ENCODE results near the gene WNT9B. TPM values are rescaled to one million over a fixed set of nuclear protein-coding genes. Genes with fewer than 3 reads are reported as not detected.

Gene WNT9B
- total RNA-seq, 1 donor from 2014 or later: not detected

DNA sequence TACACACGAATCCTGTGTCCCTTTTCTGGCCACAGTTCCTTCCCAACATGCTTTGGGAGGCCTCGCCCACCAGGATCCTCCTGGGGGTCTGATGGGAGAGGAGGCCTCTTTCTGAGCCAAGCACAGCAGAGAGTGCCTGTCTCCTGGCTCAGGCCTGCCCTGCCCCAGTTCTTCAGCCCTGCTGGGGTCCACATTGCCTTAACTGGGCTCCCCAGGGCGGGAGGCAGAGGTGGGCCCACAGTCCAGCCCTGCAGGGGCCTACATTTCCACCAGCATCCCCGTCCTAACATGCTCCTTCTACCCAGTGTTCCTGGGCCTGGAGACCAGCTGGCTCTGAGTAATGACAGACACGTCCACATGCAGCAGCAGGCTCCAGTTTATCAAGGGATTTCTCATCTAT, 29.6 kb downstream of the WNT9B start:
- no peak for FAIRE-seq
- Histone ChIP-seq H3K4me3 (ENCODE audit: low read depth, low read length) (no peak overlapping the region), H3K36me3 (ENCODE audit: control insufficient read depth, insufficient read depth, low read length) (no peaks in the 10 kb centered on the region), H3K27me3 (ENCODE audit: control insufficient read depth, insufficient read depth, low read length) (peaks cover 4% of the 10 kb centered on the region)
- DNase-seq (ENCODE audit: low read depth): no peak
- TF ChIP-seq CTCF (IDR thresholded peaks at IDR 0.05; ENCODE audit: insufficient read depth, low read length, severe bottlenecking): no peak

DNA sequence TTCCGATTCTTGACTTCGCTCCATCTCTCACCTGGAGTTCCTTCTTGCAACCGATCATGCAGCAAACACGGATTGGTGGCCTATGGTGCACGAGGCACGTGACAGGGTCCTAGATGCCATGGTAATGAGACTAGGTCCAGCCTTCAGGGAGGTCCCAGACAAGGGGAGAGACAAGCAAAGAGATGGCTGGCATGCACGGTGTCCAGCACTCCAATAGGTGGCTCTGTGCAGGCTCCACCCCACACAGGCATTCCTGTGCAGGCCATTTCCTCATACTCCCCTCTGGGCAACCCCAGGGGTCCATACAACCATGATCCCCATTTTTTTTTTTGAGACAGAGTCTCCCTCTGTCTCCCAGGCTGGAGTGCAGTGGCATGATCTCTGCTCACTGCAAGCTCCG, 31.3 kb downstream of the WNT9B start:
- FAIRE-seq: no peak

GRCh38 chr17:46883871-46884520, 32.6 kb downstream of the WNT9B start:
- DNase-seq (ENCODE audit: low read depth) (no peak), FAIRE-seq (no peak)
- Histone ChIP-seq H3K4me3 (ENCODE audit: low read depth, low read length) (no peak overlapping the region), H3K36me3 (ENCODE audit: control insufficient read depth, insufficient read depth, low read length) (no peaks in the 10 kb centered on the region), H3K27me3 (ENCODE audit: control insufficient read depth, insufficient read depth, low read length) (peaks cover 4% of the 10 kb centered on the region)
- no peak for TF ChIP-seq CTCF (IDR thresholded peaks at IDR 0.05; ENCODE audit: insufficient read depth, low read length, severe bottlenecking)

More for the DNA sequence above, 31.3 kb downstream of the WNT9B start:
- peaks cover 4% of the 10 kb centered on the region for H3K27me3 ChIP-seq (ENCODE audit: control insufficient read depth, insufficient read depth, low read length)
- TF ChIP-seq CTCF (IDR thresholded peaks at IDR 0.05; ENCODE audit: insufficient read depth, low read length, severe bottlenecking): no peak
- H3K36me3 ChIP-seq (ENCODE audit: control insufficient read depth, insufficient read depth, low read length): no peaks in the 10 kb centered on the region
- no peak for DNase-seq (ENCODE audit: low read depth)
- H3K4me3 ChIP-seq (ENCODE audit: low read depth, low read length): no peak overlapping the region

GRCh38 chr17:46884552-46884951, 33.2 kb downstream of the WNT9B start:
- peaks cover 4% of the 10 kb centered on the region for H3K27me3 ChIP-seq (ENCODE audit: control insufficient read depth, insufficient read depth, low read length)
- DNase-seq (ENCODE audit: low read depth): no peak
- no peak for FAIRE-seq
- no peak overlapping the region for H3K4me3 ChIP-seq (ENCODE audit: low read depth, low read length)
- H3K36me3 ChIP-seq (ENCODE audit: control insufficient read depth, insufficient read depth, low read length): no peaks in the 10 kb centered on the region
- no peak for TF ChIP-seq CTCF (IDR thresholded peaks at IDR 0.05; ENCODE audit: insufficient read depth, low read length, severe bottlenecking)

- H3K36me3 ChIP-seq (ENCODE audit: control insufficient read depth, insufficient read depth, low read length): no peaks in the 10 kb centered on the region
- no peak for FAIRE-seq
- TF ChIP-seq CTCF (IDR thresholded peaks at IDR 0.05; ENCODE audit: insufficient read depth, low read length, severe bottlenecking): no peak
- DNase-seq (ENCODE audit: low read depth): no peak
- no peak overlapping the region for H3K4me3 ChIP-seq (ENCODE audit: low read depth, low read length)
- peaks cover 4% of the 10 kb centered on the region for H3K27me3 ChIP-seq (ENCODE audit: control insufficient read depth, insufficient read depth, low read length)
These were observed 34.3 kb downstream of the WNT9B start for GRCh38 chr17:46885415-46886309.
